A549 (cell line): ENCODE measurements around the gene SLC10A7. TPM values are rescaled to one million over a fixed set of nuclear protein-coding genes. Genes with fewer than 3 reads are reported as not detected.

Experiments used
- ATAC-seq, 2 experiments: fragments of 200-7000 bp in 1 of 2; fragments of >200 bp in 1 of 2; cut with Nextera tagmentation in 1 of 2; cut with Tn5 transposase in 1 of 2; 3 replicates each; pipeline versions ENCODE4 v1.8.0 to v1.9.1; 2018 to 2020; ENCODE audit warnings: mild to moderate bottlenecking in 1 of 2, moderate library complexity in 1 of 2
- CTCF ChIA-PET: fragments of 300-600 bp; sonication (Branson Sonifier 250); formaldehyde crosslinking; extraction: SDS; loops from one replicate; lab custom pipeline; 2021; ENCODE audit warnings: antibody characterized with exemption, inconsistent platforms; lab: Yijun Ruan, JAX
- POLR2A ChIA-PET: fragments of 350-600 bp; formaldehyde crosslinking; extraction: SDS; loops from one replicate; lab custom pipeline; 2021; ENCODE audit warnings: antibody characterized with exemption, inconsistent platforms; lab: Yijun Ruan, JAX
- DNase-seq, 2 experiments: peaks; one replicate each; pipeline versions ENCODE4 v3.0.0 to v3.0.0-alpha.2; 2011 to 2016; ENCODE audit warnings: low read depth in 1 of 2, low spot score in 1 of 2
- FAIRE-seq: peaks from 2 replicates; lab custom pipeline; 2011; peaks lifted over from hg19 to GRCh38; lab: Jason Lieb, UNC
- H3K27ac ChIP-seq, 2 experiments: fragments of >200 bp; sonication (Bioruptor Twin); formaldehyde crosslinking; 3 replicates each; pipeline ENCODE4 v1.5.1; 2016 to 2017
- H3K4me1 ChIP-seq: fragments of >200 bp; sonication (Bioruptor Twin); formaldehyde crosslinking; 3 replicates; pipeline ENCODE4 v1.6.1; 2016
- H3K4me2 ChIP-seq: fragments of >200 bp; sonication (Bioruptor Twin); formaldehyde crosslinking; 3 replicates; pipeline ENCODE4 v1.6.1; 2016
- H3K4me3 ChIP-seq: fragments of >200 bp; sonication (Bioruptor Twin); formaldehyde crosslinking; 3 replicates; pipeline ENCODE4 v1.5.1; 2016
- H3K9me3 ChIP-seq: fragments of >200 bp; sonication (Bioruptor Twin); formaldehyde crosslinking; 3 replicates; pipeline ENCODE4 v1.6.1; 2016
- ATOH8 ChIP-seq: fragments of 250-450 bp; sonication (Bioruptor Pico); IDR thresholded peaks from 2 replicates; pipeline ENCODE4 v1.5.0; 2020; ENCODE audit warnings: low read depth, mild to moderate bottlenecking, moderate library complexity
- CBX2 ChIP-seq: fragments of 200-600 bp; sonication (generic); IDR thresholded peaks from 2 replicates; pipeline ENCODE4 v1.6.1; 2016; ENCODE audit warnings: low read depth, mild to moderate bottlenecking, borderline replicate concordance
- EHF ChIP-seq: fragments of 250-450 bp; sonication (Bioruptor Pico); IDR thresholded peaks from 2 replicates; pipeline ENCODE4 v1.5.0; 2020; ENCODE audit warnings: mild to moderate bottlenecking
- EHMT2 ChIP-seq: fragments of 200-600 bp; sonication (generic); IDR thresholded peaks from 2 replicates; pipeline ENCODE4 v1.6.1; 2016; ENCODE audit warnings: antibody characterized with exemption, low read depth, mild to moderate bottlenecking, moderate library complexity
- ESRRA ChIP-seq: fragments of 150-350 bp; IDR thresholded peaks from 2 replicates; pipeline ENCODE4 v1.6.1; 2014; ENCODE audit warnings: mild to moderate bottlenecking, low read length, borderline replicate concordance
- GATA3 ChIP-seq: IDR thresholded peaks from 2 replicates; pipeline ENCODE4 v1.6.1; 2012; ENCODE audit warnings: borderline replicate concordance
- HDAC2 ChIP-seq: fragments of 200-600 bp; sonication (generic); IDR thresholded peaks from 2 replicates; pipeline ENCODE4 v1.6.1; 2016
- KDM5A ChIP-seq: fragments of 200-600 bp; sonication (generic); IDR thresholded peaks from 2 replicates; pipeline ENCODE4 v1.6.1; 2016; ENCODE audit warnings: antibody characterized with exemption, mild to moderate bottlenecking
- MAX ChIP-seq: IDR thresholded peaks from 2 replicates; pipeline ENCODE4 v1.6.1; 2012
- MYC ChIP-seq: IDR thresholded peaks from 2 replicates; pipeline ENCODE4 v1.6.1; 2012; ENCODE audit warnings: mild to moderate bottlenecking, inconsistent platforms, low read length, improper control_type of control experiment, borderline replicate concordance
- NFE2L2 ChIP-seq: fragments of 150-350 bp; conservative IDR thresholded peaks from 2 replicates; pipeline ENCODE4 v1.6.1; 2014; ENCODE audit warnings: low read length
- NPAS2 ChIP-seq: fragments of 250-450 bp; sonication (Bioruptor Pico); IDR thresholded peaks from 2 replicates; pipeline ENCODE4 v1.8.0; 2022; ENCODE audit warnings: mild to moderate bottlenecking, moderate library complexity, borderline replicate concordance
- NR3C1 ChIP-seq: fragments of >200 bp; sonication (Bioruptor Twin); formaldehyde crosslinking; IDR thresholded peaks from 3 replicates; pipeline ENCODE4 v1.6.1; 2017
- POLR2A ChIP-seq: IDR thresholded peaks from 2 replicates; pipeline ENCODE4 v1.6.1; 2012; ENCODE audit warnings: mild to moderate bottlenecking, low read length
- POLR2AphosphoS2 ChIP-seq: conservative IDR thresholded peaks from 2 replicates; pipeline ENCODE4 v1.6.1; 2012; ENCODE audit warnings: low read length, improper control_type of control experiment, inconsistent platforms
- RARB ChIP-seq: fragments of 250-450 bp; sonication (Bioruptor Pico); IDR thresholded peaks from 2 replicates; pipeline ENCODE4 v1.8.0; 2021; ENCODE audit warnings: mild to moderate bottlenecking, moderate library complexity
- SREBF2 ChIP-seq: fragments of 450-650 bp; IDR thresholded peaks from 2 replicates; pipeline ENCODE4 v1.6.1; 2014; ENCODE audit warnings: mild to moderate bottlenecking, moderate library complexity
- ZSCAN20 ChIP-seq: fragments of 250-450 bp; sonication (Bioruptor Pico); IDR thresholded peaks from 2 replicates; pipeline ENCODE4 v1.8.0; 2022; ENCODE audit warnings: mild to moderate bottlenecking, moderate library complexity
- WGBS: methylation state at CpG from one replicate; pipeline ENCODE4 v1.1.6; 2017; ENCODE audit errors: missing lambda C conversion rate; 5-methylcytosine and 5-hydroxymethylcytosine counted together
- polyA plus RNA-seq, 4 experiments: library from polyadenylated mRNA; depleted of rRNA in 3 of 4; stranded (reverse); fragments of >200 nt; fragmentation: RNase III in 1 of 4; extraction: RNeasy Plus Mini Kit Qiagen cat#74134 plus additional on column Dnase treatment in 1 of 4; gene quantifications; 2 replicates in 3 of 4; 3 replicates in 1 of 4; pipeline ENCODE4 v1.2.3, GENCODE V29; 2011 to 2017
- TF ChIP-seq, protein P1 (sequence below): IDR thresholded peaks from 2 replicates; pipeline ENCODE4 v1.6.1; 2012; ENCODE audit warnings: low read depth, borderline replicate concordance
- TF ChIP-seq, protein P2 (sequence below): IDR thresholded peaks from 2 replicates; pipeline ENCODE4 v1.6.1; 2012
- TF ChIP-seq, protein P3 (sequence below): fragments of 200-600 bp; sonication (generic); IDR thresholded peaks from 2 replicates; pipeline ENCODE4 v1.6.1; 2016; ENCODE audit warnings: antibody characterized with exemption, mild to moderate bottlenecking, moderate library complexity

Gene SLC10A7
- polyA plus RNA-seq, 2 of the 4 experiments (the other 2 are of a cell fraction) = 1.3 to 6.5 TPM

DNA sequence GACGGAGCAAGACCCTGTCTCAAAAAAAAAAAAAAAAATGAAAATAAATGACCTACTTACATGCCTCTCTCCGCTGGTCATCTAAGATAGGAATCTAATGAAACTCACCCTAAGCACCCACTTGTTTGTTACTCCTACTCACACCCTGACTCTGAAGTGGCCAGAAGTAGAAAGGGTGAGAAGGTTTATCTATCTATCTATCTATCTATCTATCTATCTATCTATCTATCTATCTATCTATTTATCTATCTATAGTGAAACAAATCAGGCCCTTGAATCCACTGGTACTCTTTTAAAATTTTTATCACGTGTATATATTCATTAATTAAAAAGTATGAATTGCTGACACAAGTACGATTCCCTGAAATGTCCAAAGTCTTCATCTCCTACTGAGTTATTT, 75.2 kb downstream of the SLC10A7 start (continued):
- TF ChIP-seq ZSCAN20 (CRISPR knock-in tag) = no peak

DNA sequence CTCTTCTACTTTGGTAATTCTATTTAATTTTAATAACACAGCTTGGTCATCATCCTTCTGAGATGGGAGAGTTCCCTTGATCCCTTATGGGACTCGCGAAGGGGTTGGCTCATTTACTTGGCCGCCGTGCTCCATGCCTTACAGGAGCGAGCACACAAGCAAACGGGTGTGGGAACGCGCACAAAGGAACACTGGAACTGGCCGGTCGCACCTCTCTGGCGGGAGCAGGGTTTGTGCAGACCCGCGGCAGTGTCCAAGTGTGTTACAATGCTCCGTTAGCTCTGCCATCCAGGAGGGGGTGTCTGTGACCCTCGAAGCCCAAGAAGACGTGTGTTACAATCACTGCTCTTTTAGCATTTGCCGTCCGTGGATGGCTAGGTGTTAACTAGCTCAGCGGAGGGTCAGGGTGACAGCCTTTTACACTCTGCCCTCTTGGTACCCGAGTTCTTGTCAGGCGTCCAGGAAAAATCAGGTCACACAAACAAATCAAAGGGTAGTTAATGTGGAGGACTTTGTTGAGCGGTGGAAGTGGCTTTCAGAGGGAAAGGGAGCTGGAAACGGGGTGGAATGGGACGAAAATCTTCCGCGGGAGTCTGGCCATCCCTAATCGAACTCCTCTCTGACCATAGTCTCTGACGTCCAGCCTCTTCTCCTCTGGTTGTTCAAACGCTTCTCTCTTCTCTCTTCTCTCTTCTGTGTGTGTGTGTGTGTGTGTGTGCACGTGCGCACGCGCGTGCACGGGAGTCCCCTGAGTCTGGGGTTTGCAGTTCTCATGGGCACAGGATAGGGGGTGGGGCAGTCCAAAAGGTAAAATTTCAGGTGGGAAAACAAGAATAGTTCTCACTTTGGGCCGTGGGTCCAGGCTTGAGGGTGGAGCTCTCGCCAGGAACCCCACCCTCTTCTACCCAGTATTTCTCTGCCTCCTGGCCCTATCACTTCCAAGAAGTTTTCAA, 76.3 kb downstream of the SLC10A7 start:
- TF ChIP-seq, protein P1, sequence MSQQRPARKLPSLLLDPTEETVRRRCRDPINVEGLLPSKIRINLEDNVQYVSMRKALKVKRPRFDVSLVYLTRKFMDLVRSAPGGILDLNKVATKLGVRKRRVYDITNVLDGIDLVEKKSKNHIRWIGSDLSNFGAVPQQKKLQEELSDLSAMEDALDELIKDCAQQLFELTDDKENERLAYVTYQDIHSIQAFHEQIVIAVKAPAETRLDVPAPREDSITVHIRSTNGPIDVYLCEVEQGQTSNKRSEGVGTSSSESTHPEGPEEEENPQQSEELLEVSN = no peak
- TF ChIP-seq SREBF2 (no peak), EHF (CRISPR knock-in tag) (no peak), GATA3 (no peak), NFE2L2 (no peak)
- Histone ChIP-seq H3K27ac (no peak overlapping the region), H3K9me3 (no peaks in the 10 kb centered on the region), H3K4me2 (no peak overlapping the region), H3K4me1 (peaks cover 6% of the 10 kb centered on the region; the same call in 2 of the 3 replicates), H3K4me3 (no peak overlapping the region)
- ATAC-seq = no peak
- no peak for FAIRE-seq
- 91% methylated on average over 37 of the region's 37 CpGs for WGBS
- ChIA-PET CTCF (no interaction called here), POLR2A (no interaction called here)
- no peak for DNase-seq

DNA sequence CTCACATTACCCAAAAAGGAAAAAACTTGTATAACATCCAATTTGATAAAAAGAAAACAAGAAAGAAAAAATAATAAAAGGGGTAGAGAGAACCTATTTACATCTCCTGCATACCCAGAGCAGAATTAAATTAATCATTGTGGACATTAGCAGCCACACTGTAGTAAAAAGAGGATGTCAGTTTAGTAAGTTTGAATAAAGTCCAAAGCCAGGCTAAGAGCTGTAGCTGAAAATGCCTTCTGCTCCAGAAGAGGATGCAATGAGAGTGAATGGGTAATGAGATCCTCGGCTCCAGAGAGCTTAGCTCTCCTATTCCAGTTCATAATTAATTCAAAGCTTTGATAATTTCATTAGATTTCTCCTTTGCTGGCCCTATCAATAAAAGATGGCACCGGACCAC, 78.2 kb downstream of the SLC10A7 start:
- FAIRE-seq (no peak), DNase-seq (no peak), ATAC-seq (no peak)
- WGBS = 74% methylated on average over 2 of the region's 2 CpGs
- POLR2A ChIA-PET = no interaction called here
- TF ChIP-seq CBX2 (no peak), NPAS2 (CRISPR knock-in tag) (no peak), POLR2A (no peak), NR3C1 (no peak), KDM5A (no peak), ATOH8 (CRISPR knock-in tag) (no peak), NFE2L2 (no peak), RARB (CRISPR knock-in tag) (no peak), ESRRA (no peak), MAX (no peak), EHMT2 (no peak), HDAC2 (no peak), MYC (no peak), POLR2AphosphoS2 (no peak)
- TF ChIP-seq, protein P2, sequence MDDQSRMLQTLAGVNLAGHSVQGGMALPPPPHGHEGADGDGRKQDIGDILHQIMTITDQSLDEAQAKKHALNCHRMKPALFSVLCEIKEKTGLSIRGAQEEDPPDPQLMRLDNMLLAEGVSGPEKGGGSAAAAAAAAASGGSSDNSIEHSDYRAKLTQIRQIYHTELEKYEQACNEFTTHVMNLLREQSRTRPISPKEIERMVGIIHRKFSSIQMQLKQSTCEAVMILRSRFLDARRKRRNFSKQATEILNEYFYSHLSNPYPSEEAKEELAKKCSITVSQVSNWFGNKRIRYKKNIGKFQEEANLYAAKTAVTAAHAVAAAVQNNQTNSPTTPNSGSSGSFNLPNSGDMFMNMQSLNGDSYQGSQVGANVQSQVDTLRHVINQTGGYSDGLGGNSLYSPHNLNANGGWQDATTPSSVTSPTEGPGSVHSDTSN = no peak
- TF ChIP-seq, protein P3, sequence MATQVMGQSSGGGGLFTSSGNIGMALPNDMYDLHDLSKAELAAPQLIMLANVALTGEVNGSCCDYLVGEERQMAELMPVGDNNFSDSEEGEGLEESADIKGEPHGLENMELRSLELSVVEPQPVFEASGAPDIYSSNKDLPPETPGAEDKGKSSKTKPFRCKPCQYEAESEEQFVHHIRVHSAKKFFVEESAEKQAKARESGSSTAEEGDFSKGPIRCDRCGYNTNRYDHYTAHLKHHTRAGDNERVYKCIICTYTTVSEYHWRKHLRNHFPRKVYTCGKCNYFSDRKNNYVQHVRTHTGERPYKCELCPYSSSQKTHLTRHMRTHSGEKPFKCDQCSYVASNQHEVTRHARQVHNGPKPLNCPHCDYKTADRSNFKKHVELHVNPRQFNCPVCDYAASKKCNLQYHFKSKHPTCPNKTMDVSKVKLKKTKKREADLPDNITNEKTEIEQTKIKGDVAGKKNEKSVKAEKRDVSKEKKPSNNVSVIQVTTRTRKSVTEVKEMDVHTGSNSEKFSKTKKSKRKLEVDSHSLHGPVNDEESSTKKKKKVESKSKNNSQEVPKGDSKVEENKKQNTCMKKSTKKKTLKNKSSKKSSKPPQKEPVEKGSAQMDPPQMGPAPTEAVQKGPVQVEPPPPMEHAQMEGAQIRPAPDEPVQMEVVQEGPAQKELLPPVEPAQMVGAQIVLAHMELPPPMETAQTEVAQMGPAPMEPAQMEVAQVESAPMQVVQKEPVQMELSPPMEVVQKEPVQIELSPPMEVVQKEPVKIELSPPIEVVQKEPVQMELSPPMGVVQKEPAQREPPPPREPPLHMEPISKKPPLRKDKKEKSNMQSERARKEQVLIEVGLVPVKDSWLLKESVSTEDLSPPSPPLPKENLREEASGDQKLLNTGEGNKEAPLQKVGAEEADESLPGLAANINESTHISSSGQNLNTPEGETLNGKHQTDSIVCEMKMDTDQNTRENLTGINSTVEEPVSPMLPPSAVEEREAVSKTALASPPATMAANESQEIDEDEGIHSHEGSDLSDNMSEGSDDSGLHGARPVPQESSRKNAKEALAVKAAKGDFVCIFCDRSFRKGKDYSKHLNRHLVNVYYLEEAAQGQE = no peak
- TF ChIP-seq, protein P1 = no peak
- Histone ChIP-seq H3K27ac (no peak overlapping the region), H3K4me1 (peaks cover 6% of the 10 kb centered on the region; the same call in 2 of the 3 replicates), H3K4me2 (no peak overlapping the region), H3K9me3 (no peaks in the 10 kb centered on the region), H3K4me3 (no peak overlapping the region)
- CTCF ChIA-PET = no interaction called here
